IPS DF 4.7 (cell line): ENCODE data around the gene DLEC1.

ENCODE experiments used
- DNase-seq: peaks from one replicate; pipeline ENCODE4 v3.0.0-alpha.2; 2013; ENCODE audit warnings: low spot score; ENCODE audit errors: extremely low read depth

DLEC1 gene, protein sequence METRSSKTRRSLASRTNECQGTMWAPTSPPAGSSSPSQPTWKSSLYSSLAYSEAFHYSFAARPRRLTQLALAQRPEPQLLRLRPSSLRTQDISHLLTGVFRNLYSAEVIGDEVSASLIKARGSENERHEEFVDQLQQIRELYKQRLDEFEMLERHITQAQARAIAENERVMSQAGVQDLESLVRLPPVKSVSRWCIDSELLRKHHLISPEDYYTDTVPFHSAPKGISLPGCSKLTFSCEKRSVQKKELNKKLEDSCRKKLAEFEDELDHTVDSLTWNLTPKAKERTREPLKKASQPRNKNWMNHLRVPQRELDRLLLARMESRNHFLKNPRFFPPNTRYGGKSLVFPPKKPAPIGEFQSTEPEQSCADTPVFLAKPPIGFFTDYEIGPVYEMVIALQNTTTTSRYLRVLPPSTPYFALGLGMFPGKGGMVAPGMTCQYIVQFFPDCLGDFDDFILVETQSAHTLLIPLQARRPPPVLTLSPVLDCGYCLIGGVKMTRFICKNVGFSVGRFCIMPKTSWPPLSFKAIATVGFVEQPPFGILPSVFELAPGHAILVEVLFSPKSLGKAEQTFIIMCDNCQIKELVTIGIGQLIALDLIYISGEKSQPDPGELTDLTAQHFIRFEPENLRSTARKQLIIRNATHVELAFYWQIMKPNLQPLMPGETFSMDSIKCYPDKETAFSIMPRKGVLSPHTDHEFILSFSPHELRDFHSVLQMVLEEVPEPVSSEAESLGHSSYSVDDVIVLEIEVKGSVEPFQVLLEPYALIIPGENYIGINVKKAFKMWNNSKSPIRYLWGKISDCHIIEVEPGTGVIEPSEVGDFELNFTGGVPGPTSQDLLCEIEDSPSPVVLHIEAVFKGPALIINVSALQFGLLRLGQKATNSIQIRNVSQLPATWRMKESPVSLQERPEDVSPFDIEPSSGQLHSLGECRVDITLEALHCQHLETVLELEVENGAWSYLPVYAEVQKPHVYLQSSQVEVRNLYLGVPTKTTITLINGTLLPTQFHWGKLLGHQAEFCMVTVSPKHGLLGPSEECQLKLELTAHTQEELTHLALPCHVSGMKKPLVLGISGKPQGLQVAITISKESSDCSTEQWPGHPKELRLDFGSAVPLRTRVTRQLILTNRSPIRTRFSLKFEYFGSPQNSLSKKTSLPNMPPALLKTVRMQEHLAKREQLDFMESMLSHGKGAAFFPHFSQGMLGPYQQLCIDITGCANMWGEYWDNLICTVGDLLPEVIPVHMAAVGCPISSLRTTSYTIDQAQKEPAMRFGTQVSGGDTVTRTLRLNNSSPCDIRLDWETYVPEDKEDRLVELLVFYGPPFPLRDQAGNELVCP (N-terminal part only)

GRCh38 chr3:38039101-38039898 lies at the start of gene DLEC1:
Gene DLEC1, plus strand, starts transcription at chr3:38039208. Its CDS starts 18 bp downstream, at chr3:38039226.
- DNase-seq = no peak

GRCh38 chr3:37989821-37990480 lies 49.1 kb upstream of the DLEC1 start:
- no peak for DNase-seq

- DNase-seq = no peak
These were observed 48.5 kb upstream of the DLEC1 start, which contains the start of gene VILL for GRCh38 chr3:37990527-37990926. Gene VILL, plus strand, starts transcription at chr3:37990786. Its CDS starts 2,887 bp downstream, at chr3:37993673.

DNA sequence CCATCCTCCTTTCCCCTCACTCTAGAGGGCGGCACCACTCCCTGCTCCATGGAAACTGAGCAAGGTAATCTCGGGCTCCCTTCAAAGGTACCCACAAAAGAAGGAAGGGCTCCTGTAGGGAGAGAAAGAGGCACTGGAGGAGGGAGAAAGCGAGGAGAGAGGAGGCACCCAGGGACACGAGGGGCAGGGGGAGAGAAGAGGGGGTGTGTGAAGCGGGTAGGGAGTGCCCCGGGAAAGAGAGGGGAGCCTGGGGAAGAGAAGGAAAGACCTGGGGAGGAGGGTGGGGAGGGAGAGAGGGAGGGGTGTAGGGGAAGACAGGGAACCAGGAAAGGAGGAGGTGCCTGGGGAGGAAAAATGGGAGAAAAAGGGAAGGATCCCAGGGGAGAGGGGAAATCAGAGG lies 47.9 kb upstream of the DLEC1 start:
- no peak for DNase-seq

- no peak for DNase-seq
These were observed 47.2 kb upstream of the DLEC1 start for GRCh38 chr3:37991823-37992222.

- no peak for DNase-seq
These were observed 46.5 kb upstream of the DLEC1 start for GRCh38 chr3:37992271-37993066.

DNA sequence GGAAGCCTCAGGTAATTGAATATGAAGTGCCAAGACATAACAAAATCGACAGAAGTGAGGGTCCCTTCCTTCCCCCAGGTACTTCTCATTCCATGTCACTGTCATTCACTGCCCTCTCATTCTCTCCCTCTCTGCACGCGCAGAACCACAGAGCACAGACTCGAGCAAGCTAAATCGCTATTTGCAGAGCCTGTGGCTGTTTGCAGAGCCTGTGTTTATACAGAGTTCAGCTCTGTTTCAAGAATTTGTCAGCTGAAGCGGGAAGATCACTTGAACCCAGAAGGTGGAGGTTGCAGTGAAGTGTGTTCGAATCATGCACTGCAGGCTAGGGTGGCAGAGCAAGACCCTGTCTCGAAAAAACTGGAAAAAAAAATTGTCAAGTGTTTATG lies 45.9 kb upstream of the DLEC1 start:
- DNase-seq = no peak

GRCh38 chr3:37993460-37993819 lies 45.6 kb upstream of the DLEC1 start:
- DNase-seq = no peak

GRCh38 chr3:37993820-37994638 lies 45.0 kb upstream of the DLEC1 start:
- DNase-seq = no peak

GRCh38 chr3:37994639-37994972 lies 44.4 kb upstream of the DLEC1 start:
- DNase-seq = no peak

GRCh38 chr3:37995652-37996641 lies 43.1 kb upstream of the DLEC1 start:
- no peak for DNase-seq

DNA sequence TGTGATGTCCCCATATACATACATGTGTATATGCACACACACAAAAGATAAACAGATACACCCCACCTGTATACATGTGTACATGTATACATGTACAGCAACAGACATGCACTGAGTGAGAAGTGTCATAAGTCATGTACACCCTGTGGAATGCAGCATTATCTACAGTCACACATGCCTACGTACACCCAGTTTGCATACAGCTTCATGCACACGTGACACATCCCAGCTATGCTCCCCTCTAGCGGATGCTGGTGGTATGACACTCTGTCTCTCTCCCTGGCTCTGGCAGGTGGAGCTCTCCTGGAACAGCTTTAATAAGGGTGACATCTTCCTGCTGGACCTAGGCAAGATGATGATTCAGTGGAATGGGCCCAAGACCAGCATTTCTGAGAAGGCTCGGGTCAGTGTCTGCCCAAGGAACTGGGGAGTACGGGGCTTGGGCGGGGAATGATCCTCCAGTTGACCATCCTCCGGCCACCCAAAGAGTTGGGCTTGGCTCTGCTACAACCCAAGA lies 42.2 kb upstream of the DLEC1 start:
- peak; percentile 84 for DNase-seq

DNA sequence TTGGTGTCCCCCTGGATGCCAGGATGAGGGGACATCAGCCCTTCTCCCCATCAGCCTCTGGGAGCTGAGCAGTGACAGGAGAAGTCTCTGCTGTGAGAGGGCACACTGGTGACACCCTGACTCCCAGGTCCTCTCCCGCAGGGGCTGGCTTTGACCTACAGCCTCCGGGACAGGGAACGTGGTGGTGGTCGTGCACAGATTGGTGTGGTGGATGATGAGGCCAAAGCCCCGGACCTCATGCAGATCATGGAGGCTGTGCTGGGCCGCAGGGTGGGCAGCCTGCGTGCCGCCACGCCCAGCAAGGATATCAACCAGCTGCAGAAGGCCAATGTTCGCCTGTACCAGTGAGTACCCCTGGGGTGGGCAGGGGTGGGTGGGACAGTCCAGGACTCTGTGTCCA lies 41.7 kb upstream of the DLEC1 start:
- DNase-seq = no peak

DNA sequence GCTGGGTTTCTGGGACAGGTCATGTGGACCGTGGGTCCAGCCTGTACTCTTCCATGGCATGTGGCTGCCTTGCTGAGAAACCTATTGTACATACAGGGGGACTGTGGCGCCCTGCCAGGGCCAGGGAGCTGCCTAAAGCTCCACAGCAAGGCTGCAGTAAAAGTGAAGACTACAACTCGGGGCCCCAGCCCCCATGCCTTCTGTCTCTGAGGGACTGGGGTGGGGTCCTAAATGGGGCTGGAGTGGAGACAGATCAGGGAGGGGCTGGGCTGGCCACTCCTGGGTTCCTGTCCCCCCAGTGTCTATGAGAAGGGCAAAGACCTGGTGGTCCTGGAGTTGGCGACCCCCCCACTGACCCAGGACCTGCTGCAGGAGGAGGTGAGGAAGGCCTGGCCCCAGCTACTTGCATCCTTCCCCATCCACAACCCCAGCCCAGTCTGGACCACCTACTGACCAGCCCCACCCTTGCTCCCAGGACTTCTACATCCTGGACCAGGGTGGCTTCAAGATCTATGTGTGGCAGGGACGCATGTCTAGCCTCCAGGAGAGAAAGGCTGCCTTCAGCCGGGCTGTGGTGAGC lies 41.1 kb upstream of the DLEC1 start:
- no peak for DNase-seq

GRCh38 chr3:37999836-38000235 lies 39.2 kb upstream of the DLEC1 start:
- DNase-seq = no peak

DNA sequence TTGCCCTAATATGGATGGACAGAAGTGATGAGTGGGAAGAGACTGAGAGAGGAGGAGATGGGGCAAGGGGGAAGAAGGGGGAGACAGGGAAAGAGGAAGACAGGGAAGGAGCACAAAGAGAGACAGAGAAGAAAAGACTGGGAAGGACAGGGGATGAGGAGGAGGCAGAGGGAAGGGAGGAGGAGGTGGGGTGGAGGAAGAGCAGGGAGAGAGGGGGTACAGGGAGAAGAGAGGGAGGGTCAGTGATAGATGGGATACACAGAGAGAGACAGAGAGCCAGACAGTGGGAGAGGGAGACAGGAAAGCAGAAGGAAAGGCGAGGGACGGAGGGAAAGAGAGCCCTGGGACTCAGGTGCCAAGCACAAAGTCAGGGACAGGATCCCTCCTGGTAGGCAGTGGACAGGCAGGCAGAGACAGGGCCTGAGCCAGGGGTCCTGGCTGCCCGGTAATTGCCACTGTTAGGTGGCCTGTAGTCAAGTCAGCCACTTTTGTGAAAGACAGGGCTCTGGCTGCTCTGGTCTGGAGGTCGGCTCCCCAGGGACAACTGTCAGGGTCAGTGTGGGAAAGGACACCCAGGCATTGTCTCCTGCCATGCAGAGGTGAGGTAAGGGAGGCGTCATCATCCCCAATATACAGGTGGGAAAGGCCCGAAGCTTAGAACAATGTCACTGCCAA lies 38.6 kb upstream of the DLEC1 start:
- DNase-seq = no peak
